ENCODE results near the gene MFF.

Gene MFF

GRCh38 chr2:227311861-227312506, 13.1 kb upstream of the MFF start:
- no peaks in the 10 kb centered on the region for H3K9me3 ChIP-seq (ENCODE audit: low read length)

GRCh38 chr2:227312579-227312978, 12.5 kb upstream of the MFF start:
- no peaks in the 10 kb centered on the region for H3K27me3 ChIP-seq (ENCODE audit: control insufficient read depth in 1 of 2, insufficient read depth in 2 of 2, low read length in 2 of 2)

More at GRCh38 chr2:227311861-227312506, 13.1 kb upstream of the MFF start:
- Histone ChIP-seq H3K4me3 (ENCODE audit: low read depth in 1 of 2, low read length in 2 of 2) (no peak overlapping the region), H3K4me1 (ENCODE audit: insufficient read depth, low read length) (no peaks in the 10 kb centered on the region), H3K9ac (ENCODE audit: low read length) (no peak overlapping the region), H3K27me3 (ENCODE audit: control insufficient read depth in 1 of 2, insufficient read depth in 2 of 2, low read length in 2 of 2) (no peaks in the 10 kb centered on the region), H3K27ac (ENCODE audit: low read depth, low read length) (no peak overlapping the region), H3K36me3 (ENCODE audit: insufficient read depth, low read length) (no peaks in the 10 kb centered on the region)

GRCh38 chr2:227313310-227313709, 11.7 kb upstream of the MFF start:
- Histone ChIP-seq H3K27ac (ENCODE audit: low read depth, low read length) (no peak overlapping the region), H3K27me3 (ENCODE audit: control insufficient read depth in 1 of 2, insufficient read depth in 2 of 2, low read length in 2 of 2) (no peaks in the 10 kb centered on the region), H3K9me3 (ENCODE audit: low read length) (no peaks in the 10 kb centered on the region), H3K36me3 (ENCODE audit: insufficient read depth, low read length) (no peaks in the 10 kb centered on the region), H3K4me1 (ENCODE audit: insufficient read depth, low read length) (no peaks in the 10 kb centered on the region), H3K9ac (ENCODE audit: low read length) (no peak overlapping the region), H3K4me3 (ENCODE audit: low read depth in 1 of 2, low read length in 2 of 2) (no peak overlapping the region)

More at GRCh38 chr2:227312579-227312978, 12.5 kb upstream of the MFF start:
- no peaks in the 10 kb centered on the region for H3K9me3 ChIP-seq (ENCODE audit: low read length)
- no peak overlapping the region for H3K27ac ChIP-seq (ENCODE audit: low read depth, low read length)
- no peak overlapping the region for H3K9ac ChIP-seq (ENCODE audit: low read length)
- no peaks in the 10 kb centered on the region for H3K36me3 ChIP-seq (ENCODE audit: insufficient read depth, low read length)
- H3K4me3 ChIP-seq (ENCODE audit: low read depth in 1 of 2, low read length in 2 of 2), result no peak overlapping the region
- H3K4me1 ChIP-seq (ENCODE audit: insufficient read depth, low read length), result no peaks in the 10 kb centered on the region

- Histone ChIP-seq H3K9me3 (ENCODE audit: low read length) (no peaks in the 10 kb centered on the region), H3K4me3 (ENCODE audit: low read depth in 1 of 2, low read length in 2 of 2) (no peak overlapping the region), H3K27me3 (ENCODE audit: control insufficient read depth in 1 of 2, insufficient read depth in 2 of 2, low read length in 2 of 2) (no peaks in the 10 kb centered on the region), H3K36me3 (ENCODE audit: insufficient read depth, low read length) (no peaks in the 10 kb centered on the region), H3K9ac (ENCODE audit: low read length) (no peak overlapping the region), H3K27ac (ENCODE audit: low read depth, low read length) (no peak overlapping the region), H3K4me1 (ENCODE audit: insufficient read depth, low read length) (no peaks in the 10 kb centered on the region)
Measured at GRCh38 chr2:227317834-227318233, 7.2 kb upstream of the MFF start.

DNA sequence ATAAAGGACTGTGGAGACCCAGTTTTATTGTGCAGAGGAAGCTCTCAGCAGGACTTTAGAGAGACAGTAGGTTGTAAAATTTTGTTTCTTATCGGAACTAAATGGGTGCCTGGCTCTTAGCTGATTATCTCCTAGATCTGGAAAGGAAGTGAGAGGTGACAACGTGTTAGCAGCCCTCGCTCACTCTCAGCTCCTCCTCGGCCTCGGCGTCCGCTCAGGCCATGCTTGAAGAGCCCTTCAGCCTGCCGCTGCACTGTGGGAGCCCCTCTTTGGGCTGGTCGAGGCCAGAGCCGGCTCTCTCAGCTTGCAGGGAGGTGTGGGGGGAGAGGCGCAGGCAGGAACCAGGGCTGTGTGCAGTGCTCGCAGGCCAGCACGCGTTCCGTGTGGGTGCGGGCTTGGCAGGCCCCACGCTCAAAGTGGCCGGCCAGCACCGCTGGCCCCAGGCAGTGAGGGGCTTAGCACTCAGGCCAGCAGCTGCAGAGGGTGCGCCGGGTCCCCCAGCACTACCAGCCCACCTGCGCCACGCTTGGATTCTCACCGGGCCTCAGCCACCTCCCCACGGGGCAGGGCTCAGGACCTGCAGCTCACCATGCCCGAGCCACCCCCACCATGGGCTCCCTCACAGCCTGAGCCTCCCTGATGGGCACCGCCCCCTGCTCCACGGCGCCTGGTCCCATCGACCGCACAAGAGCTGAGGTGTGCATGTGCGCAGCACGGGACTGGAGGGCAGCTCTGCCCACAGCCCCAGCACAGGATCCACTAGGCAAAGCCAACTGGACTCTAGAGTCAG, 4.6 kb upstream of the MFF start:
- Histone ChIP-seq H3K4me3 (ENCODE audit: low read depth in 1 of 2, low read length in 2 of 2) (no peak overlapping the region), H3K9me3 (ENCODE audit: low read length) (no peaks in the 10 kb centered on the region), H3K4me1 (ENCODE audit: insufficient read depth, low read length) (no peaks in the 10 kb centered on the region), H3K36me3 (ENCODE audit: insufficient read depth, low read length) (no peaks in the 10 kb centered on the region), H3K9ac (ENCODE audit: low read length) (no peak overlapping the region), H3K27me3 (ENCODE audit: control insufficient read depth in 1 of 2, insufficient read depth in 2 of 2, low read length in 2 of 2) (no peaks in the 10 kb centered on the region), H3K27ac (ENCODE audit: low read depth, low read length) (no peak overlapping the region)

GRCh38 chr2:227322530-227323205, 2.4 kb upstream of the MFF start:
- no peaks in the 10 kb centered on the region for H3K36me3 ChIP-seq (ENCODE audit: insufficient read depth, low read length)
- no peak overlapping the region for H3K4me3 ChIP-seq (ENCODE audit: low read depth in 1 of 2, low read length in 2 of 2)
- H3K9ac ChIP-seq (ENCODE audit: low read length), result no peak overlapping the region
- H3K4me1 ChIP-seq (ENCODE audit: insufficient read depth, low read length), result peaks cover 14% of the 10 kb centered on the region
- no peak overlapping the region for H3K27ac ChIP-seq (ENCODE audit: low read depth, low read length)
- H3K27me3 ChIP-seq (ENCODE audit: control insufficient read depth in 1 of 2, insufficient read depth in 2 of 2, low read length in 2 of 2), result no peaks in the 10 kb centered on the region
- no peaks in the 10 kb centered on the region for H3K9me3 ChIP-seq (ENCODE audit: low read length)

GRCh38 chr2:227323818-227324217, 1.2 kb upstream of the MFF start:
- H3K4me1 ChIP-seq (ENCODE audit: insufficient read depth, low read length), result peaks cover 14% of the 10 kb centered on the region
- H3K27ac ChIP-seq (ENCODE audit: low read depth, low read length), result no peak overlapping the region
- peak overlapping the region in 1 of 2 donors; percentile 93 for H3K4me3 ChIP-seq (ENCODE audit: low read depth in 1 of 2, low read length in 2 of 2)
- no peaks in the 10 kb centered on the region for H3K36me3 ChIP-seq (ENCODE audit: insufficient read depth, low read length)
- no peak overlapping the region for H3K9ac ChIP-seq (ENCODE audit: low read length)
- H3K9me3 ChIP-seq (ENCODE audit: low read length), result no peaks in the 10 kb centered on the region
- no peaks in the 10 kb centered on the region for H3K27me3 ChIP-seq (ENCODE audit: control insufficient read depth in 1 of 2, insufficient read depth in 2 of 2, low read length in 2 of 2)

DNA sequence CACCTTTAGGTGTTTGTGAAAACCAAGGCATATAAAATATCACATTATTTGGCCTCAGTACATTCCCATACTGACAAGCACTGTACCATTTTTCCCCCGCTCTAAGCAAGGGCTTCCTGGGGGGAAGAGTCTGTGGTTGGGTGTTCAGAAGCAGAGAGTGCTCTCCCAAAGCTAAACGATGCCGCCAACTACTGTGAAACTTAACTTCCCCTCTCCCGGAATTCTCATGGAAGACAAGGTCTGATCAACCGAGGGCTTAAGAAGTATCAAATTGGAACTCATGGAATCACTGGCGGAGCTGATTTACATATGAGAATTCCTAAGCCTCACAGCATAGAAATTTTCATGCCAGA, 433 bp upstream of the MFF start:
- H3K27ac ChIP-seq (ENCODE audit: low read depth, low read length), result peak overlapping the region; percentile 21
- H3K27me3 ChIP-seq (ENCODE audit: control insufficient read depth in 1 of 2, insufficient read depth in 2 of 2, low read length in 2 of 2), result no peaks in the 10 kb centered on the region
- peak overlapping the region; percentile 87 for H3K9ac ChIP-seq (ENCODE audit: low read length)
- H3K36me3 ChIP-seq (ENCODE audit: insufficient read depth, low read length), result no peaks in the 10 kb centered on the region
- H3K4me3 ChIP-seq (ENCODE audit: low read depth in 1 of 2, low read length in 2 of 2), result peak overlapping the region; percentile 89 to 93
- no peaks in the 10 kb centered on the region for H3K9me3 ChIP-seq (ENCODE audit: low read length)
- peaks cover 14% of the 10 kb centered on the region for H3K4me1 ChIP-seq (ENCODE audit: insufficient read depth, low read length)

DNA sequence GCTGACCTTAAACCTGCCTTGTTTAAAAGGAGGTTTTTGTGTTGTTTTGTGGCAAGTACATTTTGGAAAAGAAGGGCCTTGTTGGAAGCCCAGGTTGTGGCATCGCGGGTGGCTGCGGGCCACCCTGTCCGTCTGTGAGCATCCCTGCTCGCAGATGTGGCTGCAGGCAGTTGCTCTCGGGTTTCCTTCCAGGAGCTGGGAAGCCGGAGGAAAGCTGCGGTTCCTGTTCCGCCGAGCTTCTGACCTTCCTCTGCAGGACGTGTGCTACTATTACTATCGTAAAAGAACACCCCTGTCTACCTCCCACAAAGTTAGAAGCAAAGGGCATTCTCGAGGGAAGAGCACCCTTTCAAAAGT, 766 bp downstream of the MFF start:
- Histone ChIP-seq H3K9me3 (ENCODE audit: low read length) (no peaks in the 10 kb centered on the region), H3K27ac (ENCODE audit: low read depth, low read length) (peak overlapping the region; percentile 92), H3K4me1 (ENCODE audit: insufficient read depth, low read length) (peaks cover 14% of the 10 kb centered on the region), H3K4me3 (ENCODE audit: low read depth in 1 of 2, low read length in 2 of 2) (peak overlapping the region; percentile 89 to 93), H3K9ac (ENCODE audit: low read length) (peak overlapping the region; percentile 87), H3K36me3 (ENCODE audit: insufficient read depth, low read length) (no peaks in the 10 kb centered on the region), H3K27me3 (ENCODE audit: control insufficient read depth in 1 of 2, insufficient read depth in 2 of 2, low read length in 2 of 2) (no peaks in the 10 kb centered on the region)

DNA sequence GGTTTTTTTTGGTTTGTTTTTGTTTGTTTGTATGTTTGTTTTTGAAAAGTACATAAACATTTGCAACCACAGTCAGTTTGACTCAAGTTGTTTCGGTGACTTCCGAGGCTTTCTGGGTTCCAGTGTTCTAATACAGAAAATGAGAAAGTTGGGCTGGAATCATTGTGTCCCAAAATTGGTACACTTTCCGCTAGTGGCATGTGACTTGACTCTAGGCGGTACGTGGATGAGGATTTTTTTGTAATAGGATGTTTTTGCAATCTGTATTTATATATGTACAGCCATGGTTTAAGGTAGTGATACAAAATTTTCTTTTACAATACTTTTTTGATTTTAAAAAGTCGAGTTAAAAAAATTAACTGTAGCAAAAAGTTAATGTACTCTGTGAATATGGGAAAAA, 1.7 kb downstream of the MFF start:
- Histone ChIP-seq H3K4me1 (ENCODE audit: insufficient read depth, low read length) (peaks cover 14% of the 10 kb centered on the region), H3K27ac (ENCODE audit: low read depth, low read length) (no peak overlapping the region), H3K27me3 (ENCODE audit: control insufficient read depth in 1 of 2, insufficient read depth in 2 of 2, low read length in 2 of 2) (no peaks in the 10 kb centered on the region), H3K9me3 (ENCODE audit: low read length) (no peaks in the 10 kb centered on the region), H3K9ac (ENCODE audit: low read length) (no peak overlapping the region), H3K4me3 (ENCODE audit: low read depth in 1 of 2, low read length in 2 of 2) (no peak overlapping the region), H3K36me3 (ENCODE audit: insufficient read depth, low read length) (no peaks in the 10 kb centered on the region)

DNA sequence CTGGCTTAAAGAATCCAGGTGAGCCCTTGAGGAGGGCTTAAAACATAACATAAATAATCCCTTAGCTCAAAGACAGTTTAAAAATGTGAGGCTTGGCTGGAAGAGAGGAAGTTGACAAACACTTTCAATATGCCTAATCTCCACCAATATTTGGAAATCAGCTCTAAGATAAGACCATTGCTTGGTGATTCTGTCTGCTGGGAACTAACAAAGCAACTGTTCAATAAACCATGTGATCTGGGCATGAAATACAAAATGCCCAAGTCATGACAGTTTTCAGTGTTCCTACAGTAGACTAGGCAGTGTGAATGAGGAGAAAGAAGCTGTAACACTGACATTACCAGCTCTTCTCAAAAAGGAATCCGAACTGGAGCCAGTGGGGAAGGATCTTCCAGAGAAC, 10.7 kb downstream of the MFF start:
- H3K27me3 ChIP-seq (ENCODE audit: control insufficient read depth in 1 of 2, insufficient read depth in 2 of 2, low read length in 2 of 2), result no peaks in the 10 kb centered on the region
- H3K4me1 ChIP-seq (ENCODE audit: insufficient read depth, low read length), result no peaks in the 10 kb centered on the region
- H3K9me3 ChIP-seq (ENCODE audit: low read length), result no peaks in the 10 kb centered on the region
- no peak overlapping the region for H3K9ac ChIP-seq (ENCODE audit: low read length)
- H3K4me3 ChIP-seq (ENCODE audit: low read depth in 1 of 2, low read length in 2 of 2), result no peak overlapping the region
- H3K36me3 ChIP-seq (ENCODE audit: insufficient read depth, low read length), result peaks cover 30% of the 10 kb centered on the region
- H3K27ac ChIP-seq (ENCODE audit: low read depth, low read length), result no peak overlapping the region
